GM23338 (cell line): ENCODE data around the gene PPP2R2B.

Experiments
- EZH2 ChIP-seq: fragments of 200-600 bp; sonication (generic); IDR thresholded peaks from one replicate; pipeline ENCODE4 v1.8.0; 2017; ENCODE audit warnings: antibody characterized with exemption, mild to moderate bottlenecking, low read depth; ENCODE audit not compliant: unreplicated experiment
- EZH2phosphoT487 ChIP-seq: fragments of 200-600 bp; sonication (generic); IDR thresholded peaks from one replicate; pipeline ENCODE4 v1.8.1; 2018; ENCODE audit warnings: antibody characterized with exemption; ENCODE audit not compliant: unreplicated experiment
- JUNB ChIP-seq: IDR thresholded peaks from one replicate; pipeline ENCODE4 v1.6.1; 2016; ENCODE audit warnings: antibody characterized with exemption; ENCODE audit not compliant: unreplicated experiment
- POLR2AphosphoS5 ChIP-seq: IDR thresholded peaks from 2 replicates; pipeline ENCODE4 v1.6.1; 2016; ENCODE audit warnings: antibody characterized with exemption, low read depth
- ZNF114 ChIP-seq: fragments of 250-450 bp; sonication (Bioruptor Pico); IDR thresholded peaks from 2 replicates; pipeline ENCODE4 v1.5.0; 2020; ENCODE audit warnings: mild to moderate bottlenecking, moderate library complexity
- TF ChIP-seq, protein P1 (sequence below), 2 experiments: fragments of 200-600 bp in 1 of 2; sonication (generic) in 1 of 2; conservative IDR thresholded peaks; 2 replicates each; pipeline versions ENCODE4 v1.5.1 to v1.6.1; 2016 to 2017; ENCODE audit warnings: antibody characterized with exemption in 2 of 2, low read depth in 2 of 2, mild to moderate bottlenecking in 2 of 2, moderate library complexity in 1 of 2
- TF ChIP-seq, protein P2 (sequence below): IDR thresholded peaks from one replicate; pipeline ENCODE4 v1.6.1; 2018; ENCODE audit warnings: antibody characterized with exemption; ENCODE audit not compliant: unreplicated experiment
- TF ChIP-seq, protein P3 (sequence below): IDR thresholded peaks from 2 replicates; pipeline ENCODE4 v1.6.1; 2016; ENCODE audit warnings: antibody characterized with exemption

DNA sequence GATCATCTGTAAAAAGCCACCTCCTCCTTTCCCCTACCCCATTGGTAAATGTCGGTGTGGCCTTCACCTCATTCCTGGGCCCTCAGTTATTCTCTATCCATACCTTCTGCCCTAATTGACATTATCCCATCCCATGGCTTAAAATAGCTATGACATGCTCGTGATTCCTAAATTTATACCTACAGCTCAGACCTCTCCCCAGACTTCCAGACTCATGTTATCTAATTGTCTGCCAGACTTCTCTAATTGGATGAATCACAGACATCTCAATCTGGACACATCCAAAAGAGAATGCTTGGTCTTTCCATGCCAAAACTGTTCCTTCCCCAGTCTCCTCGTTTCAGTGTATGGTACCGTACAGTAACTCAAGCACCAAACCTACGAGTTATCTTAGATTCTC, 249.6 kb downstream of the PPP2R2B start:
- TF ChIP-seq, protein P1, sequence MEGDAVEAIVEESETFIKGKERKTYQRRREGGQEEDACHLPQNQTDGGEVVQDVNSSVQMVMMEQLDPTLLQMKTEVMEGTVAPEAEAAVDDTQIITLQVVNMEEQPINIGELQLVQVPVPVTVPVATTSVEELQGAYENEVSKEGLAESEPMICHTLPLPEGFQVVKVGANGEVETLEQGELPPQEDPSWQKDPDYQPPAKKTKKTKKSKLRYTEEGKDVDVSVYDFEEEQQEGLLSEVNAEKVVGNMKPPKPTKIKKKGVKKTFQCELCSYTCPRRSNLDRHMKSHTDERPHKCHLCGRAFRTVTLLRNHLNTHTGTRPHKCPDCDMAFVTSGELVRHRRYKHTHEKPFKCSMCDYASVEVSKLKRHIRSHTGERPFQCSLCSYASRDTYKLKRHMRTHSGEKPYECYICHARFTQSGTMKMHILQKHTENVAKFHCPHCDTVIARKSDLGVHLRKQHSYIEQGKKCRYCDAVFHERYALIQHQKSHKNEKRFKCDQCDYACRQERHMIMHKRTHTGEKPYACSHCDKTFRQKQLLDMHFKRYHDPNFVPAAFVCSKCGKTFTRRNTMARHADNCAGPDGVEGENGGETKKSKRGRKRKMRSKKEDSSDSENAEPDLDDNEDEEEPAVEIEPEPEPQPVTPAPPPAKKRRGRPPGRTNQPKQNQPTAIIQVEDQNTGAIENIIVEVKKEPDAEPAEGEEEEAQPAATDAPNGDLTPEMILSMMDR (conservative IDR thresholded peaks at IDR 0.05; ENCODE audit: low read depth in 2 of 2), result no peak
- TF ChIP-seq POLR2AphosphoS5 (no peak), EZH2phosphoT487 (no peak), JUNB (no peak), EZH2 (no peak), ZNF114 (CRISPR knock-in tag) (no peak)
- TF ChIP-seq, protein P2, sequence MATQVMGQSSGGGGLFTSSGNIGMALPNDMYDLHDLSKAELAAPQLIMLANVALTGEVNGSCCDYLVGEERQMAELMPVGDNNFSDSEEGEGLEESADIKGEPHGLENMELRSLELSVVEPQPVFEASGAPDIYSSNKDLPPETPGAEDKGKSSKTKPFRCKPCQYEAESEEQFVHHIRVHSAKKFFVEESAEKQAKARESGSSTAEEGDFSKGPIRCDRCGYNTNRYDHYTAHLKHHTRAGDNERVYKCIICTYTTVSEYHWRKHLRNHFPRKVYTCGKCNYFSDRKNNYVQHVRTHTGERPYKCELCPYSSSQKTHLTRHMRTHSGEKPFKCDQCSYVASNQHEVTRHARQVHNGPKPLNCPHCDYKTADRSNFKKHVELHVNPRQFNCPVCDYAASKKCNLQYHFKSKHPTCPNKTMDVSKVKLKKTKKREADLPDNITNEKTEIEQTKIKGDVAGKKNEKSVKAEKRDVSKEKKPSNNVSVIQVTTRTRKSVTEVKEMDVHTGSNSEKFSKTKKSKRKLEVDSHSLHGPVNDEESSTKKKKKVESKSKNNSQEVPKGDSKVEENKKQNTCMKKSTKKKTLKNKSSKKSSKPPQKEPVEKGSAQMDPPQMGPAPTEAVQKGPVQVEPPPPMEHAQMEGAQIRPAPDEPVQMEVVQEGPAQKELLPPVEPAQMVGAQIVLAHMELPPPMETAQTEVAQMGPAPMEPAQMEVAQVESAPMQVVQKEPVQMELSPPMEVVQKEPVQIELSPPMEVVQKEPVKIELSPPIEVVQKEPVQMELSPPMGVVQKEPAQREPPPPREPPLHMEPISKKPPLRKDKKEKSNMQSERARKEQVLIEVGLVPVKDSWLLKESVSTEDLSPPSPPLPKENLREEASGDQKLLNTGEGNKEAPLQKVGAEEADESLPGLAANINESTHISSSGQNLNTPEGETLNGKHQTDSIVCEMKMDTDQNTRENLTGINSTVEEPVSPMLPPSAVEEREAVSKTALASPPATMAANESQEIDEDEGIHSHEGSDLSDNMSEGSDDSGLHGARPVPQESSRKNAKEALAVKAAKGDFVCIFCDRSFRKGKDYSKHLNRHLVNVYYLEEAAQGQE, result no peak
- TF ChIP-seq, protein P3, sequence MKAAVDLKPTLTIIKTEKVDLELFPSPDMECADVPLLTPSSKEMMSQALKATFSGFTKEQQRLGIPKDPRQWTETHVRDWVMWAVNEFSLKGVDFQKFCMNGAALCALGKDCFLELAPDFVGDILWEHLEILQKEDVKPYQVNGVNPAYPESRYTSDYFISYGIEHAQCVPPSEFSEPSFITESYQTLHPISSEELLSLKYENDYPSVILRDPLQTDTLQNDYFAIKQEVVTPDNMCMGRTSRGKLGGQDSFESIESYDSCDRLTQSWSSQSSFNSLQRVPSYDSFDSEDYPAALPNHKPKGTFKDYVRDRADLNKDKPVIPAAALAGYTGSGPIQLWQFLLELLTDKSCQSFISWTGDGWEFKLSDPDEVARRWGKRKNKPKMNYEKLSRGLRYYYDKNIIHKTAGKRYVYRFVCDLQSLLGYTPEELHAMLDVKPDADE, result no peak
